IMR-90 (cell line): Measurements from ENCODE around the gene NDUFA3. TPM values are rescaled to one million over a fixed set of nuclear protein-coding genes. Genes with fewer than 3 reads are reported as not detected.

Source experiments
- ATAC-seq: fragments of 200-7000 bp; cut with Tn5 transposase; 2 replicates; pipeline ENCODE4 v1.9.1; 2020; ENCODE audit warnings: low read depth, mild to moderate bottlenecking, moderate library complexity
- BruUV-seq: library from RNA; stranded (reverse); fragments of 400-500 nt; replicated peaks from 2 replicates; lab custom pipeline; 2021; lab: Mats Ljungman, UMichigan
- CTCF ChIA-PET: fragments of 300-600 bp; formaldehyde crosslinking; extraction: SDS; loops from one replicate; lab custom pipeline; 2021; ENCODE audit warnings: antibody characterized with exemption; lab: Yijun Ruan, JAX
- POLR2A ChIA-PET: fragments of 300-600 bp; sonication (Branson Sonifier 250); formaldehyde crosslinking; loops from one replicate; lab custom pipeline; 2022; ENCODE audit warnings: antibody characterized with exemption; ENCODE audit not compliant: unreplicated experiment; lab: Charles Lee
- DNase-seq: peaks from one replicate; pipeline ENCODE4 v3.0.0; 2013
- H2AFZ ChIP-seq: replicated peaks from 2 replicates; pipeline ENCODE3; 2013; ENCODE audit warnings: low read length, mild to moderate bottlenecking; ENCODE audit not compliant: poor library complexity
- H2AK5ac ChIP-seq: 2 replicates; pipeline ENCODE4 v1.6.1; 2013; ENCODE audit warnings: low read depth, low read length, inconsistent platforms
- H2AK9ac ChIP-seq: replicated peaks from 2 replicates; pipeline ENCODE3; 2013; ENCODE audit warnings: mild to moderate bottlenecking, low read depth, low read length, moderate library complexity; ENCODE audit not compliant: poor library complexity
- H2BK120ac ChIP-seq: 2 replicates; pipeline ENCODE4 v1.6.1; 2013; ENCODE audit warnings: low read depth, low read length, inconsistent platforms
- H2BK15ac ChIP-seq: 3 replicates; pipeline ENCODE4 v1.6.1; 2013; ENCODE audit warnings: low read depth, low read length, inconsistent platforms
- H2BK20ac ChIP-seq: 2 replicates; pipeline ENCODE4 v1.6.1; 2013; ENCODE audit warnings: low read depth, mild to moderate bottlenecking, inconsistent platforms, low read length, moderate library complexity
- H2BK5ac ChIP-seq: 2 replicates; pipeline ENCODE4 v1.6.1; 2013; ENCODE audit warnings: mild to moderate bottlenecking, low read depth, low read length, inconsistent platforms; ENCODE audit not compliant: poor library complexity, severe bottlenecking
- H3K14ac ChIP-seq: replicated peaks from 2 replicates; pipeline ENCODE4 v1.6.1; 2013; ENCODE audit warnings: low read depth, low read length, inconsistent platforms
- H3K18ac ChIP-seq: 2 replicates; pipeline ENCODE4 v1.6.1; 2013; ENCODE audit warnings: low read depth, low read length, control low read depth
- H3K23ac ChIP-seq: 2 replicates; pipeline ENCODE4 v1.6.1; 2013; ENCODE audit warnings: low read depth, low read length, inconsistent platforms
- H3K27ac ChIP-seq: 2 replicates; pipeline ENCODE4 v1.5.1; 2013; ENCODE audit warnings: mild to moderate bottlenecking, control low read depth, low read length; ENCODE audit not compliant: insufficient read depth
- H3K27me3 ChIP-seq: 2 replicates; pipeline ENCODE4 v1.6.1; 2013; ENCODE audit warnings: low read length; ENCODE audit not compliant: control insufficient read depth, insufficient read depth
- H3K36me3 ChIP-seq: 2 replicates; pipeline ENCODE4 v1.6.1; 2013; ENCODE audit warnings: low read length, mixed read lengths; ENCODE audit not compliant: control insufficient read depth, insufficient read depth
- H3K4ac ChIP-seq: 2 replicates; pipeline ENCODE4 v1.6.1; 2013; ENCODE audit warnings: low read depth, low read length, inconsistent platforms
- H3K4me1 ChIP-seq: 2 replicates; pipeline ENCODE4 v1.6.1; 2013; ENCODE audit warnings: low read length, mixed read lengths; ENCODE audit not compliant: control insufficient read depth, insufficient read depth
- H3K4me2 ChIP-seq: 2 replicates; pipeline ENCODE4 v1.6.1; 2013; ENCODE audit warnings: low read depth, mild to moderate bottlenecking, control low read depth, low read length, moderate library complexity
- H3K4me3 ChIP-seq: 2 replicates; pipeline ENCODE4 v1.5.1; 2013; ENCODE audit warnings: low read depth, mild to moderate bottlenecking, control low read depth, low read length, moderate library complexity; ENCODE audit not compliant: insufficient read depth
- H3K56ac ChIP-seq: 2 replicates; pipeline ENCODE4 v1.6.1; 2013; ENCODE audit warnings: low read length, inconsistent platforms; ENCODE audit not compliant: insufficient read depth; ENCODE audit errors: extremely low read depth
- H3K79me1 ChIP-seq, 2 experiments: 2 replicates each; pipeline ENCODE4 v1.6.1; 2013; ENCODE audit warnings: low read length in 2 of 2, inconsistent platforms in 1 of 2, low read depth in 1 of 2
- H3K9ac ChIP-seq: 2 replicates; pipeline ENCODE4 v1.6.1; 2013; ENCODE audit warnings: low read depth, low read length, control low read depth
- H3K9me1 ChIP-seq: 2 replicates; pipeline ENCODE4 v1.6.1; 2013; ENCODE audit warnings: low read length, inconsistent platforms; ENCODE audit not compliant: insufficient read depth
- H3K9me3 ChIP-seq: 2 replicates; pipeline ENCODE4 v1.6.1; 2013; ENCODE audit warnings: low read length; ENCODE audit not compliant: control insufficient read depth, insufficient read depth
- H4K20me1 ChIP-seq: 2 replicates; pipeline ENCODE4 v1.6.1; 2013; ENCODE audit warnings: low read length, inconsistent platforms; ENCODE audit not compliant: insufficient read depth
- H4K5ac ChIP-seq: 2 replicates; pipeline ENCODE4 v1.6.1; 2013; ENCODE audit warnings: mild to moderate bottlenecking, low read depth, low read length, control low read depth
- H4K8ac ChIP-seq, 2 experiments: 2 replicates each; pipeline ENCODE4 v1.6.1; 2013; ENCODE audit warnings: low read depth in 2 of 2, low read length in 2 of 2, control low read depth in 1 of 2, inconsistent platforms in 1 of 2
- H4K91ac ChIP-seq: 2 replicates; pipeline ENCODE4 v1.6.1; 2013; ENCODE audit warnings: low read depth, low read length, inconsistent platforms; ENCODE audit not compliant: insufficient read depth
- CEBPB ChIP-seq: IDR thresholded peaks from 2 replicates; pipeline ENCODE4 v1.6.1; 2012; ENCODE audit warnings: low read depth, low read length, improper control_type of control experiment
- FOS ChIP-seq: fragments of 150-350 bp; IDR thresholded peaks from 2 replicates; pipeline ENCODE4 v1.6.1; 2016; ENCODE audit warnings: low read depth, low read length
- MAZ ChIP-seq: IDR thresholded peaks from 2 replicates; pipeline ENCODE4 v1.6.1; 2012; ENCODE audit warnings: low read depth, mild to moderate bottlenecking, low read length, improper control_type of control experiment, moderate library complexity, borderline replicate concordance
- POLR2A ChIP-seq: IDR thresholded peaks from 2 replicates; pipeline ENCODE4 v1.6.1; 2012; ENCODE audit warnings: mild to moderate bottlenecking, low read depth, low read length
- RAD21 ChIP-seq: IDR thresholded peaks from 2 replicates; pipeline ENCODE4 v1.6.1; 2012; ENCODE audit warnings: low read length, improper control_type of control experiment
- SMC3 ChIP-seq: fragments of 150-350 bp; IDR thresholded peaks from 2 replicates; pipeline ENCODE4 v1.6.1; 2016; ENCODE audit warnings: low read depth, mild to moderate bottlenecking, antibody characterized with exemption, low read length, moderate library complexity
- WGBS, 2 experiments: methylation state at CpG; one replicate each; pipeline versions ENCODE4 v1.1.5 to v1.1.7; 2013; ENCODE audit warnings: missing lambda C conversion rate in 2 of 2; ENCODE audit not compliant: insufficient read length in 1 of 2; ENCODE audit errors: extremely low coverage in 2 of 2; 5-methylcytosine and 5-hydroxymethylcytosine counted together
- dilution Hi-C: fragments of 300-500 bp; cut with HindIII; formaldehyde crosslinking; loops from one replicate; pipeline ENCODE4 v1.14.3; 2018; ENCODE audit warnings: low sequenced_read_pairs; ENCODE audit not compliant: unreplicated experiment
- in situ Hi-C: fragments of 300-500 bp; cut with MboI; formaldehyde crosslinking; loops from 3 replicates; pipeline ENCODE4 v1.14.3; 2019; ENCODE audit warnings: low sequenced_read_pairs, inconsistent platforms, mixed read lengths
- intact Hi-C: fragments of 100-400 bp; cut with micrococcal nuclease; formaldehyde crosslinking; loops from 2 replicates; pipeline ENCODE4 v1.10.0; 2022
- polyA plus RNA-seq, 3 experiments: library from polyadenylated mRNA; depleted of rRNA; stranded (reverse); fragments of >200 nt; gene quantifications; 2 replicates each; pipeline ENCODE4 v1.2.3, GENCODE V29; 2012; ENCODE audit warnings: low replicate concordance in 1 of 3
- total RNA-seq: library from RNA; depleted of rRNA; stranded (reverse); fragments of >200 nt; gene quantifications from 2 replicates; pipeline ENCODE4 v1.2.3, GENCODE V29; 2012; rRNA removed

NDUFA3 gene
- total and polyA plus RNA-seq, 2 of the 4 experiments (the other 2 are of a cell fraction): 7.9 to 85.0 TPM

- Histone ChIP-seq H2BK20ac (no peak overlapping the region), H4K20me1 (peaks cover 7% of the 10 kb centered on the region; the same call in 1 of the 2 replicates), H3K4me1 (peaks cover 11% of the 10 kb centered on the region), H3K18ac (no peak overlapping the region), H4K8ac (no peak overlapping the region), H4K5ac (no peak overlapping the region), H3K9me3 (no peaks in the 10 kb centered on the region), H3K4me3 (no peak overlapping the region), H3K4ac (no peak overlapping the region), H3K56ac (no peak overlapping the region), H3K14ac (no peak overlapping the region), H3K79me1 (peaks cover 10 to 38% of the 10 kb centered on the region in 2 experiments; a peak in 3 of 4 replicates), H4K91ac (no peak overlapping the region), H3K9ac (no peak overlapping the region), H3K27me3 (no peaks in the 10 kb centered on the region), H3K36me3 (peaks cover 47% of the 10 kb centered on the region), H2AK5ac (no peak overlapping the region), H3K23ac (no peak overlapping the region), H2AK9ac (no peak overlapping the region), H3K9me1 (no peaks in the 10 kb centered on the region; the same call in 1 of the 2 replicates), H2BK120ac (no peak overlapping the region), H3K4me2 (no peak overlapping the region), H2BK5ac (no peak overlapping the region), H3K27ac (no peak overlapping the region), H2BK15ac (no peak overlapping the region), H2AFZ (no peak overlapping the region)
- in situ Hi-C loops (no loop called here), dilution Hi-C loops (no loop called here), intact Hi-C loops (loop anchor here (5.0 kb wide), 1 partner anchor 1125 kb away; the partner anchor contains the start of genes BRSK1 and HSPBP1)
- TF ChIP-seq RAD21 (no peak), POLR2A (0 out of 2 replicates have a peak, but pooled peaks have one; percentile 20), CEBPB (no peak), SMC3 (no peak), MAZ (no peak), FOS (no peak)
- no peak for DNase-seq
- ATAC-seq: no peak
- no CpG with 5 or more reads among the region's 3 CpGs for WGBS, 2 experiments
- BruUV-seq: no TSS peak
- ChIA-PET CTCF (no interaction called here), POLR2A (no interaction called here)
Measured at GRCh38 chr19:54156953-54157352, 54.3 kb downstream of the NDUFA3 start.

Other genes with a start within 250 kb of the NDUFA3 start
- 4.8 and 5.3 TPM in 2 replicates for gene MYADM, start 235.0 kb upstream of the NDUFA3 start, total RNA-seq
- gene MYADM, start 235.0 kb upstream of the NDUFA3 start, polyA plus RNA-seq (2012; rRNA removed): 96.1 and 112 TPM in 2 replicates
- gene PRKCG, start 220.7 kb upstream of the NDUFA3 start, total RNA-seq: not detected in 2 replicates
- gene PRKCG, start 220.7 kb upstream of the NDUFA3 start, polyA plus RNA-seq (2012; rRNA removed): 0.04 TPM in 1 of 2 replicates, not detected in the other
- under 0.01 and 0.36 TPM in 2 replicates for gene CACNG7, start 193.6 kb upstream of the NDUFA3 start, total RNA-seq
- gene CACNG7, start 193.6 kb upstream of the NDUFA3 start, polyA plus RNA-seq (2012; rRNA removed): 6.7 and 7.7 TPM in 2 replicates
- gene CACNG8, start 139.9 kb upstream of the NDUFA3 start, total RNA-seq: not detected in 2 replicates
- gene CACNG8, start 139.9 kb upstream of the NDUFA3 start, polyA plus RNA-seq (2012; rRNA removed): 0.09 and 0.15 TPM in 2 replicates
- not detected in 2 replicates for gene CACNG6, start 111.2 kb upstream of the NDUFA3 start, total RNA-seq
- not detected in 2 replicates for gene CACNG6, start 111.2 kb upstream of the NDUFA3 start, polyA plus RNA-seq (2012; rRNA removed)
- not detected in 2 replicates for gene VSTM1, start 39.0 kb upstream of the NDUFA3 start, total RNA-seq
- gene VSTM1, start 39.0 kb upstream of the NDUFA3 start, polyA plus RNA-seq (2012; rRNA removed): not detected in 2 replicates
- not detected in 2 replicates for gene TARM1, start 21.5 kb upstream of the NDUFA3 start, total RNA-seq
- not detected in 2 replicates for gene TARM1, start 21.5 kb upstream of the NDUFA3 start, polyA plus RNA-seq (2012; rRNA removed)
- not detected in 2 replicates for gene OSCAR, start 2.1 kb upstream of the NDUFA3 start, total RNA-seq
- gene OSCAR, start 2.1 kb upstream of the NDUFA3 start, polyA plus RNA-seq (2012; rRNA removed): 0.15 and 0.23 TPM in 2 replicates
- gene TFPT, start 12.8 kb downstream of the NDUFA3 start, total RNA-seq: 7.9 and 11.9 TPM in 2 replicates
- 17.1 and 20.9 TPM in 2 replicates for gene TFPT, start 12.8 kb downstream of the NDUFA3 start, polyA plus RNA-seq (2012; rRNA removed)
- gene PRPF31, start 12.9 kb downstream of the NDUFA3 start, total RNA-seq: 66.1 and 66.9 TPM in 2 replicates
- 54.7 and 65.4 TPM in 2 replicates for gene PRPF31, start 12.9 kb downstream of the NDUFA3 start, polyA plus RNA-seq (2012; rRNA removed)
- gene CNOT3, start 34.9 kb downstream of the NDUFA3 start, total RNA-seq: 5.4 and 10.6 TPM in 2 replicates
- gene CNOT3, start 34.9 kb downstream of the NDUFA3 start, polyA plus RNA-seq (2012; rRNA removed): 19.9 and 26.7 TPM in 2 replicates
- 2.7 and 5.0 TPM in 2 replicates for gene LENG1, start 56.9 kb downstream of the NDUFA3 start, total RNA-seq
- 5.3 and 6.1 TPM in 2 replicates for gene LENG1, start 56.9 kb downstream of the NDUFA3 start, polyA plus RNA-seq (2012; rRNA removed)
- gene TMC4, start 70.3 kb downstream of the NDUFA3 start, total RNA-seq: 0.28 and 0.72 TPM in 2 replicates
- gene TMC4, start 70.3 kb downstream of the NDUFA3 start, polyA plus RNA-seq (2012; rRNA removed): 1.1 and 1.3 TPM in 2 replicates
- 9.2 and 11.3 TPM in 2 replicates for gene MBOAT7, start 86.7 kb downstream of the NDUFA3 start, total RNA-seq
- 121 and 137 TPM in 2 replicates for gene MBOAT7, start 86.7 kb downstream of the NDUFA3 start, polyA plus RNA-seq (2012; rRNA removed)
- gene TSEN34, start 88.5 kb downstream of the NDUFA3 start, total RNA-seq: 32.1 and 34.4 TPM in 2 replicates
- 69.4 and 85.4 TPM in 2 replicates for gene TSEN34, start 88.5 kb downstream of the NDUFA3 start, polyA plus RNA-seq (2012; rRNA removed)
- 1,531 and 2,225 TPM in 2 replicates for gene RPS9, start 98.0 kb downstream of the NDUFA3 start, total RNA-seq
- 2,323 and 2,588 TPM in 2 replicates for gene RPS9, start 98.0 kb downstream of the NDUFA3 start, polyA plus RNA-seq (2012; rRNA removed)
- not detected in 2 replicates for gene LILRB3, start 120.2 kb downstream of the NDUFA3 start, total RNA-seq
- gene LILRB3, start 120.2 kb downstream of the NDUFA3 start, polyA plus RNA-seq (2012; rRNA removed): not detected in 2 replicates
- gene LILRA6, start 139.9 kb downstream of the NDUFA3 start, total RNA-seq: not detected in 2 replicates
- not detected in 2 replicates for gene LILRA6, start 139.9 kb downstream of the NDUFA3 start, polyA plus RNA-seq (2012; rRNA removed)
- gene LILRB5, start 154.4 kb downstream of the NDUFA3 start, total RNA-seq: not detected in 2 replicates
- gene LILRB5, start 154.4 kb downstream of the NDUFA3 start, polyA plus RNA-seq (2012; rRNA removed): not detected in 2 replicates
- not detected in 2 replicates for gene LILRB2, start 178.3 kb downstream of the NDUFA3 start, total RNA-seq
- not detected in 2 replicates for gene LILRB2, start 178.3 kb downstream of the NDUFA3 start, polyA plus RNA-seq (2012; rRNA removed)
- not detected in 2 replicates for gene LILRA5, start 210.3 kb downstream of the NDUFA3 start, total RNA-seq
- not detected in 2 replicates for gene LILRA5, start 210.3 kb downstream of the NDUFA3 start, polyA plus RNA-seq (2012; rRNA removed)
- gene LILRA4, start 236.3 kb downstream of the NDUFA3 start, total RNA-seq: not detected in 2 replicates
- not detected in 2 replicates for gene LILRA4, start 236.3 kb downstream of the NDUFA3 start, polyA plus RNA-seq (2012; rRNA removed)